ENCODE data around the gene UQCRC2.
"Not testable (repeated sequence)": the region's sequence is repeated elsewhere in the genome, so short reads cannot be mapped to it uniquely, and the experiment has no call there.

The UQCRC2 gene

DNA sequence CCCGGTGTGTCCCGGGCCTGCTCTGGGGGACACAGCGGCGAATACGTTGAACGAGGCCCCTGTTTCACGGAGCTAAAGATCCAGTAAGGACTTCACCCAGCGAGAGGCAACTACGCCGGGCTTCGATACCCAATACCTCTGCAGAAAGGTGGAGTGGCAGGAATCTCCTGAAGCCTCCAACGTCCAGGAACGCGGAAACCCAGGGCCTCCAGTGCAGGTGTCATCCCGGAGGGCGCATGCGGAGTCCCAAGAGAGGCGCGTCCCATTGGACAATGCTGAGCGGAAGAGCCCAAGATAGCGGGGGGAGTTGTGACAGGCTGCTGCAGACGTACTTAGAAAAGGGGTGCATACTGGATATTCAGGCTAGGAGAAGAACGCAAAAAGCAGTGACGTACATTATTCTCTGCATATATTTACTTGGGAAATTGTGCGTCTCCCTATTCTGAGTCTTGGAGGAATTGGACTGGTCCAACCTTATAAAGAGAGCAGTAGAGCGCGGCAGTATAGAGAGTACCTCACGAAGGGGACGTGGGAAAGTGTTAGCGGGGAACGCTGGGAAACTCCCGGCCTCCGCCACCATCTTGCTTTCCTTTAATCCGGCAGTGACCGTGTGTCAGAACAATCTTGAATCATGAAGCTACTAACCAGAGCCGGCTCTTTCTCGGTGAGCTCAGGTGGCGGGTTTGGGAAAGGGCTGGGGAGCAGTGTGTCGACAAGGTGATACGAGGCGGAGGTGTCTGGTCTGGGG is at the start of gene UQCRC2:
UQCRC2 (plus strand) TSS at position 569 of the 748 bp plus-strand sequence; CDS start at position 632, 63 bp downstream.
- DNase-seq (ENCODE audit: low read depth, low spot score), result peak; percentile 80

DNA sequence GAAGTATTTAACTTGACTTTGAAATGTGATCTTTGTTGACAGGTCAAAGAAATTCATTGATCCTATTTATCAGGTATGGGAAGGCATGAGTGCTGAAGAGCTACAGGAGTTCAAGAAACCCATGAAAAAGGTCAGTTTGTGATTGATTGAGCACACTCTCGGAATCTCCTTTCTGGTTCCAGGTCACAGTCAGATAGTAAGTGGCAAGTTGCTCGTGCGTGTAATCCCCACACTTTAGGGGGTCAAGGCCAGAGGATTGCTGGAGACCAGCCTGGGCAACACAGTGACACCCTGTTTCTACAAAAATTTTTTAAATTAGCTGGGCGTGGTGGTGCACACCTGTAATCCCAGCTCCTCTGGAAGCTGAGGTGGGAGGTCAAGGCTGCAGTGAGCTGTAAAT is 20.5 kb upstream of the UQCRC2 start:
- not testable (repeated sequence) for DNase-seq (ENCODE audit: low read depth, low spot score)

DNA sequence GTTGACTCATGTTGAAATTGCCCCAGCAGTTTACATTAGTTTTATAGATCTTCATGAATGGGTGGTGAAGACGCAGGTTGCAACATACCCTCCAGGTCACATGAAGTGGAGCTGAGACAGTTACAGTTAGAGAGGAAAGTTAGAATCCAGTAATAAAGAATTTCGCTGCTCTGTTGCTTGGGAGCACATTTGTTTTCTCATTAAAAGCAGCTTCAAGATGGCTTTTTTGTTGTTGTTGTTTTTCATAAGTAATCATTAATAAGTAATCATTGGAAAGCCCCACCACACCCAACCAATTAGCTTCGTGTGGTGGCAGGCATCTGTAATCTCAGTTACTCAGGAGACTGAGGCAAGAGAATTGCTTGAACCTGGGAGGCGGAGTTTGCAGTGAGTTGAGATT is 19.8 kb upstream of the UQCRC2 start:
- not testable (repeated sequence) for DNase-seq (ENCODE audit: low read depth, low spot score)

DNA sequence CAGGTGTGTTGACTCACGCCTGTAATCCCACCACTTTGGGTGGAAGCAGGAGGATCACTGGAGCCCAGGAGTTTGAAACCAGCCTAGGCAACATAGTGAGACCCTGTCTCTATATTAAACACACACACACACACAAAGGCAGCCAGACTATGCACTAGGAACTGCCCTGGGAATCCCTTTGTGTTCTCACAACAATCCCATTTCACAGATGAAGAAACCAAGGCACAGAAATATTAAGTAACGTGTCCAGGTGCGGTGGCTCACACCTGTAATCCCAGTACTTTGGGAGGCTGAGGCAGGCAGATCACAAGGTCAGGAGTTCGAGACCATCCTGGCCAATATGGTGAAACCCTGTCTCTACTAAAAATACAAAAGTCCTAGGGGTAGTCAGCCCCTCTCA is 19.4 kb upstream of the UQCRC2 start:
- not testable (repeated sequence) for DNase-seq (ENCODE audit: low read depth, low spot score)

DNA sequence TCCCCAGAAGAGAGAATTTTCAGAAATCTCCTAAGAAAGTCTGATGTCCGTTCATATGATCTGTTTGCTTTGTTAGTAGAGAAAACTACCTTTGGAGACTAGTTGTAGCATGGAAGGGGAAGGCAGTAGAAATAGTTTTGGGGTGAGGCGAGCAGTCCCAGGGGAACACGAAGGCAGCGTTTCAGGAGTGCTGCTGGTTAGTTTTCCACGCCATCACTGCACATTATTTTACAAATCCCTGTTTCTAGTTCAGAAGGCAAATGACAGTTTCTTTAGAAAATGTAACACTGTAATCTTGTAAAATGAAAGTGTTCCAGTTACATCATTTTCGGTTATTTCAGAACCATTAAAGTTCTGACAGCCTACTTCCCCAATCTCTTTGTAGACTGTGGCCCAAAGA is 16.9 kb upstream of the UQCRC2 start:
- DNase-seq (ENCODE audit: low read depth, low spot score), result not testable (repeated sequence)

DNA sequence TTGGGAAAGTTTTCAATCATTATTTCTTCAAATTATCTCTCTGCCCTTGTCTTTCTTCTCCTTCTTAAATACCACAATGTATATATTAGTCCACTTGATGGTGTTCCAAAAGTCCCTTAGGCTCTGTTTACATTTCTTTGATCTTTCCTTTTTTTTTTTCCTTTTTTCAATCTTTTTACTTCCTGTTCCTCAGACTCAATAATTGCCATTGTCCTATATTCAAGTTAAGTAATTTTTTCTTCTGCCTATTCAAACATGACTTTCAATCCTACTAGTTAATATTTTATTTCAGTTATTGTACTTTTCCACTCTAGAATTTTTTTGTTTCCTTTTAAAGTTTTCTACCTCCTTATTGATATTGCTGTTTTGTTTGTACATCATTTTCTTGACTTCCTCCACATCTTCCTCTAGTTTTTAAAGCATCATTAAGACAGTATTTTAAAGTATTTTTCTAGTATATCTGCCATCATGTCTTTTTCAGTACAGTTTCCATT is 15.8 kb upstream of the UQCRC2 start:
- no peak for DNase-seq (ENCODE audit: low read depth, low spot score)

DNA sequence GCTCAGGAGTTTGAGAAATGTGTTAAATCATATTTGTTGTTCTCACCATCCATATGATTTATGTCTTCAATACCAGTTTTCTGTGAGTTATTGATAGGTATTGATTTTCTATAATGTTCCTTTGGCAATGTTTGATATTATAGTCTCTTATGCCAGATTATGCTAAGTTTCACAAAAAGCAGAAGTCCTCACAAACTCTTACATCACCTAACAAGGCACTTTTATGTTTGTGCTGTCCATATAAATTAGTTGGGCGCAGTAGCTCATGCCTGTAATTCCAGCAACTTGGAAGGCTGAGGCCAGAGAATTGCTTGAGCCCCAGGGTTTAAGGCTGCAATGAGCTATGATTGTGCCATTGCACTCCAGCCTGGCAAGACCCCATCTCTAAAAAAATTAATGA is 12.6 kb upstream of the UQCRC2 start:
- DNase-seq (ENCODE audit: low read depth, low spot score), result no peak

DNA sequence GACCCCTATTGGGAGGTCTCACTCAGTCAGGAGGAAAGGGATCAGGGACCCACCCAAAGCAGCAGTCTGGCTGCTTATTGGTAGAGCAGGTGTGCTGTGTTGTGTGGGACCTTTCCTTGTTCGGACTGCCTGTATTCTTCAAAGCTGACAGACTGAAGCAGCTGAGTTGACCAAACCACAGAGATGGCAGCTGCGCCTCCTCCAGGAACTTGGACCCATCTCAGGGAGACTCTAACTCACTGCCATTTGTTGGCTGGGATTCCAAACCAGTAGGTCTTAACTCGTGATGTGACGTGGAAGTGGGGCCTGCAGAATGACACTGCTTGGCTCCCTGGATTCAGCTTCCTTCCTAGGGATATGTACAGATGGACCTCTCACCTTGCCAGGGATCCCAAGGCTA is 9.6 kb upstream of the UQCRC2 start:
- DNase-seq (ENCODE audit: low read depth, low spot score), result no peak

DNA sequence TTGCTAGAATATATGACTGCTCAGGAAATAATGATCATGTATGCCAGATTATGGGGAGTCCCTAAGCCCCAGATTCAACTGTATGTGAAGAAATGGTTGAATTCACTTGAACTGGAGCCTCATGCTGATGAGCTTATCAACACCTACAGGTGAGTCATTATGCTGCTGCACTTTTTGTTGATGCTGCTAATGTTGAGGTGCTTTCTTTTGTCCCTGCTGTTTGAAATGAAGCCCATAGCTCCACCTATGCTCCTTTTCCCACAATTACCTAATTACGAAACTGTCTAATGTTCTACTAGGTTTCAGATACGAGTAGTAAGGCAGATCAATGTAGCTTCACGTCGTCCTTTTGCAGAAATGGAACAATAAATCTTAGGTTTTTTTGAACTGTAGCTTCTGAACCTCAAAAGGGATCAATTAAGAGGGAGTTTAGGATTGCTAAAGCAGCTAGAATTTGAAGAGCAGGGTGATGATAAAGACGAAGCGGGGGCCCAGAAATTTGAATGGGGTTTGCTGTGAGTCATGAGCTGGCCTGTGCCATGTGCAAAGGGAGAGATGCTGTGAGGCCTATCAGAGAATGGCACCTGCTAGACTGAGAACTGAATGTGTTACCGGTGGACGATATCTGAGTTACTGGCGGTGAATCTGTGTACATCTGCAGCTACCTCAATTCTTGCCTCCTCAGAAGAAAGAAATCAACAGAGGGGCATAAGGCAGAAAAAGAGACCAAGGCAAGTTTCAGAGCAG is 6.1 kb upstream of the UQCRC2 start:
- DNase-seq (ENCODE audit: low read depth, low spot score), result no peak

DNA sequence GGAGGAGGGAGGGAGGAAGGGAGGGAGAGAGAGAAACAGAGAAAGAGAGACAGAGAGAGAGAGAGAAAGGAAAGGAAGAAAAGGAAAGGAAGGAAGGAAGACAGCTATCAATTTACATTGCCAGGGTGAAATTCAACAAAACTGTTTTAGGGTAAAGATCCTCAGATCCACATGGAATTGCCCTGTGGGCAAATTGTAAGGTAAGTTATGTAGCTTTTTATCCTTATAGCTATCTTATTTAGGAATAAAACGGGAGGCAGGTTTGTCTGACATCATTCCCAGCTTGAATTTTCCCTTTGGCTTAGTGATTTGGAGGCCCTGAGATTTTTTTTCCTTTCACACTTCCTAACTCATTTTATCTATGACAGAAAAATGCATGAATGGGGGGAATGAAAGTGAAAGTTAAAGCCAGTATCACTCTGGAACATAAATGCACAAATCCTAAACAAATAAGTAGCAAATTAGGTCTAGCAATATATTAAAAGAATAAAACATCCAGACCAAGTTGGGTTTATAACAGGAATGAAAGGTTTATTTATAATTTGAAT is 3.4 kb upstream of the UQCRC2 start:
- DNase-seq (ENCODE audit: low read depth, low spot score), result no peak

DNA sequence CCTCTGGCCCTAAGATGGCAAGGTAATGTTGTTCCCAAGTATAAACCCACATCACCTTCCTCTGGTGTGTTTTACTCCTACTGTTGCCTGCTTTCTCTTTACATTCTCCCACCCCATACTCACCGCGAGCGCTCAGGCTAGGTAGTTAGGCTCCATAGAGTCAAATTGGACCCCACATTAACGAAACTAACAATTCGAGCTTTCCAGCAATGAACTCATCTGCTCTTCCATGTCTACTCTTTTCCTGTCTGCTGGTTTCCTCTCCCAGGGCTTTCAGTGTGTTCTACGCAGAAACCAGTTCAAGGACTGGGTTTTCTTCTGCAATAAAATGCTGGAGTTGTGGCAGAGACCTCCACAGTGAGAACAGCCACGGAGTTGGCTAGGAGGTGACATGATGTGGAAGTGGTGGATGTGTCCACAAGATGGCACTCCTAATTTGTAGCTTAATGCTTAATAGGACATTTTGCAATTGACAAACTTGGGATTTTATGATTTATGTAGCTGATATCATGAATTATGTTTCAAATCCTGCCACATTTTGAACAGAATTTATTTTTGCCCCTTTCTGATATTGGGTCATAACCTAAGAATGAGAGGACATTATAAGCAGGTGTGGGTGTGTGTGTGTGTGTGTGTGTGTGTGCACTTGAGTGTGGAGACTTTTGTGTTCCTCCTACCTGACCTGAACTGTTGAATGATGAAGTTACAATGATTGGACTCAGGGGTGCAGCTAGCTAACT is 2.2 kb upstream of the UQCRC2 start:
- DNase-seq (ENCODE audit: low read depth, low spot score), result no peak

DNA sequence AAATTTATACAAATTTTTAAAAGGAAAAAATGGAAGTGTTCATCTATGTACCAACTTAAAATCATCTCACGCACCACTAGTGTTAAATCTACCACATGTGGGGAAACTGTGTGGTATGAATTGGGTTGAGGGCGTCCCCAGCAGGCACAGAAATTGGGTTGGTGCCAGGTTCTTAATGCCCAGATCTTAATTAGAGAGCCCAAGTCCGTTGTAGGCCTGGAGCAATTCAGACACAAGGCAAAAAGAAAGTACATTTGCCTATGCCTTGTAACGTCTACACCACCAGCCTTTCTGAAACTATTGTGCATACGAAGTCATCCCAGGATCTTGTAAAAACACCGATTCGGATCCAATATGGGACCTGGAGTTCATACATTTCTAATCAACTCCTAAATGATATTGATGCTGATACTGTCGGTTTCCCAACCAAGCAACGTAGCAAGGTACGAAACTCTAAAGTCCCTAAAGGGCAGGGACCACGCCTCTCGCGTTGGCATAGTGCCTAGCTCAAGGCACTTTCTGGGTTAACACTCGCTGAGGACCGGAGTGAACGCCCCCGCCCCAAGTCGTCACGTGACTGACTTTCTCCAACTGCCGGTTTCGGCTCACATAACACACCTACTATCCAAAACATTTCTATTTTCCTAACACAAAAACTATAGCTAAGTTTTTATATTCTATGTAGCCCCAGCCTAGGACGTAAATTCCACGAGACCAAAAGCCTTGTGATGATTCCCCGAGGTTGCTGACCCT is 945 bp upstream of the UQCRC2 start:
- DNase-seq (ENCODE audit: low read depth, low spot score), result peak; percentile 59

DNA sequence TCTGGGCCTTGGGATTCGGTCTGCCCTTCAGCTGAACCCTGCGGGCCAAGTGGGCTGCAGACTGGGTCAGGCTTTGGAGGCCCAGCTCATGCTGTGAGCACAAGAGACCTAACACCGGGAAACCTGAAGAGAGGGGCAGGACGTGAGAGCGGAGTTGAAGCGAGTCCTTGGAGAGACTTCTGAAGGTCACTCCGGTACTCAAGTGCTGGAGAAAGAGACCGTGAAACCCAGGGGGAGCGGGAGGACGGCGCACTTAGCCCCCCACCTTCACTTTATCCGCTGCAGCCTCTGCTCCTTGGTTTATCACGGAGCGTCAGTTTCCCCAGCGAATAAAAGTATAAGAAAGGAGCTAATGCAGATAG is 361 bp downstream of the UQCRC2 start:
- no peak for DNase-seq (ENCODE audit: low read depth, low spot score)

DNA sequence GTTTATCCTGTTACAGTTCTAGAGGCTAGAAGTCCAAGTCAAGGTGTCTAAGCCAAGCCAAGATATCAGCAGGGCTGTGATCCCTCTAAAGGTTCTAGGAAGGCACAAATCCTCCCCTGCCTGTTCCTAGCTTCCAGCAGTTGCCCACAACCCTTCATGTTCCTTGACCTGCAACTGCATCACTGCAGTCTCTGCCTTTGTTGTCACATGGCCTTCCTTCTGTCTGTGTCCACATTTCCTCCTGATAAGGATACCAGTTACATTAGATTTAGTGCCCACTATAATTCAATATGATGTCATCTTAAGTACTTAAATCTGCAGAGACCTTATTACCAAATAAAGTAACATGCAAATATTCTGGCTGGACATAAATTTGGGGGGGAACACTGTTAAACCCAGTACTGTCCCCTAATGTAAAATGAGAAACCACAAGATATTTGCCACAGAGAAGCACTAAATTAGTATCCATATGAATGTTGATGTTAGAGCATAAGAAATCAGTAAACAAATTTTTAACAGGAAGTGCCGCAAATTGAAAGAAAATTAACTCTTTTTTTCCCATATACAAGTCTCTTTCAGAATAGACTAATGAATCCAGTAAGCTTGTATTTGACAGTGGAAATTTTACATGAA is 4.7 kb downstream of the UQCRC2 start:
- DNase-seq (ENCODE audit: low read depth, low spot score), result no peak

DNA sequence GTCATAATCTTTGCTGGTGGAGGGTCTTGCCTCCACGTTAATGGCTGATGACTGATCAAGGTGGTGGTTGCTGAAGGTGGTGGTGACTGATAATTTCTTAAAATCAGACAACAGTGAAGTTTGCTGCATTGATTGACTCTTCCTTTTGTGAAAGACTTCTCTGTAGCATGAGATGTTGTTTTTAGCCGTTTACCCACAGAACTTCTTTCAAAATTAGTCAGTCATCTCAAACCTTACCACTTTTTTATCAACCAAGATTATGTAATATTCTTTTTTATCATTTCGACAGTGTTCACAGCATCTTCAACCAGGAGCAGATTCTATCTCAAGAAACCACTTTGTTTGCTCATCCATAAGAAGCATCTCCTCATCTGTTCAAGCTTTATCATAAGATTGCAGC is 5.9 kb downstream of the UQCRC2 start:
- no peak for DNase-seq (ENCODE audit: low read depth, low spot score)

DNA sequence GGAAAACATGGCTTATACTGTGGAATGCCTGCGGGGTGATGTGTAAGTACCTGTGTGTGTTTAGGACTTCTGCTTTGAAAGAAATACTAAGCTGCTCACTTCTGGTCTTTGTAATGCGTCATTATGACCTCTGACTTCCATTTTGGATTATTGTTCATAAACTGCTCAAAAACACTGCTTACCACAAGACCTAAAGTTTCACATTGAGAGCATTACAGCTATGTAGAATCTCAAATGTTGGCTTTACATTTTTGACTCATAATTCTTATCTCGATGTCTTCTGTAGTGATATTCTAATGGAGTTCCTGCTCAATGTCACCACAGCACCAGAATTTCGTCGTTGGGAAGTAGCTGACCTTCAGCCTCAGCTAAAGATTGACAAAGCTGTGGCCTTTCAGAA is 9.3 kb downstream of the UQCRC2 start:
- DNase-seq (ENCODE audit: low read depth, low spot score), result no peak

DNA sequence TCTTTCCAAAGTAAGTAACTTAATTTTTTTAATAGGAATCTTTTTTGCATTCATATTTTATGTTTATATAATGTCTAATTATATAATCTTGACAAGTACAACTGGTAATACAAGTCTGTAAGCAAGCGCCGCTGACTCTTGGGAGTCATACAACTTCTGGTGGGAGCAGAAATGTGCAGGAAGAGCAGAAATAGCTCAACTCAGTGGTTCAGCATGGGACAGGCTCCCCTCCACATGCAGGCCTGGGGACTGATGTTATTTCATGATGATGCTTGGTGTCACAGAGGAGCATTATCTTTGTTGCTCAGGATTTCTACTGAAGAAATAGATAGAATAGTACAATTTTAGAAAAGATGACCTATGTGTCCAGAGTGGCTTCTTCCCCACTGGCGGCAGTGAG is 10.7 kb downstream of the UQCRC2 start:
- DNase-seq (ENCODE audit: low read depth, low spot score), result no peak

DNA sequence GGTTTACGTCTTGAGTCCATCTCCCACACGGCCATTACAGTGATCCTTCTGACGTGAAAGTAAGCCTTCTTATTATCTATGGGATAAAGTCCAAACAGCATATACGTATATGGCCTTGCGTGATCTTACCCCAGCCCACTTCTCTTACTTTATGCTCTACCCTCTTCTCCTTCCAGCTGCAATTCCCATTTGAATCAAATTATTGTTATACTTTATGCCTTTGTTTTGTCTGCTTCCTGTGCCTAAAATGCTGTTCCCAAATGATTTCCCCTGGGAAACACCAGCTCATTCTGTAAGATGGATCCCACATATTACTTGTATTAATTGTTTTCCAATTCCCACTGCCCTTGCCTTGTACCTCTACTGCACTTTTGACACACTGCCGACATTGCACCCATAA is 11.2 kb downstream of the UQCRC2 start:
- DNase-seq (ENCODE audit: low read depth, low spot score), result no peak

DNA sequence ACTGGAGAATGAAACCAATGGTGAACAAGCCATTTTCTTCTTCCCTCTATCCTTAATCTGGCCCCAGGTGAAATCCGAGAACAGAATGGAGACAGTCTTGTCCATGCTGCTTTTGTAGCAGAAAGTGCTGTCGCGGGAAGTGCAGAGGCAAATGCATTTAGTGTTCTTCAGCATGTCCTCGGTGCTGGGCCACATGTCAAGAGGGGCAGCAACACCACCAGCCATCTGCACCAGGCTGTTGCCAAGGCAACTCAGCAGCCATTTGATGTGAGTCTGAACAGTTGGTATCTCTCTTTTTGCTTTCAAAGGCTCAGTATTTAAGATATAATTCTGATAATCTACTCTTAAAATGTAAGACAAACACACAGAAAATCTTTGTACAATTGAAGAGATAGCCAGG is 18.7 kb downstream of the UQCRC2 start:
- no peak for DNase-seq (ENCODE audit: low read depth, low spot score)

DNA sequence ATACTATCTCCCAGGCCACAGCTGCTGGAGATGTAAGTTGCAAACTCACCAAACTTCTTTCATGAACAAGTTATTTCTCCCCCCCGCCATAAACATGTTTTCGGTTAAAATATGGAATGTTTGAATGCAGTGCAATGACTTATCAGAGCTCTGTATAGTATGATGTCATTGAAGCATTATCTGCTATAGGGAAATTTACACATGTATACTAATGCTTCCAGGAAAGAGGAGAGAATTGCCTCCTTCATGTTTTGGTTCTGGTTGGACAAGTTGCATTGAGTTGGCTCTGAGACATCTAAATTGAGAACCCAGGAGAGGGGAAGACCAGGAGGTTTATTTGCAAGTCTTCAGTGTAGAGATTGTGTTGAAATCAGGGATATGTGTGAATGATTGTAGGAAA is 20.8 kb downstream of the UQCRC2 start:
- no peak for DNase-seq (ENCODE audit: low read depth, low spot score)

DNA sequence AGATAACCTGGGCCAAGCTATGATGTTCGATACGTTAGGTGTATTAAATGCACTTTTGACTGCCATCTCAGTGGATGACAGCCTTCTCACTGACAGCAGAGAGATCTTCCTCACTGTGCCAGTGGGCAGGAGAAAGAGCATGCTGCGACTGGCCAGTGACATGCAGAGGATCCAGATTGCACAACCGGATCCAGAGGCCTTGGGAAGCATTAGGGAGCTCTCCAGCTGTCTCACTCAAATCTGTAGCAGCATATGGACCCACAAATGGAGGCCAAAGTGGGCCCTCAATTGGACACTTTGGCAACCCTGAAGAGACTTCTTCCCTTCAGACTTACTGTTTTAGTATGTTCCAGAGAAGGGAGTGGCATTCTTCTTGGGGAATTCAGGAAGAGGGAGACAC is 26.9 kb downstream of the UQCRC2 start:
- DNase-seq (ENCODE audit: low read depth, low spot score), result no peak

Measured in activated CD4-positive, CD25-positive, alpha-beta regulatory T cell treated with anti-CD3 and anti-CD28 coated beads, Interleukin-2, amount 50 U/mL, for 16 hours (primary cell).